Naive thymus-derived CD8-positive, alpha-beta T cell (primary cell): Measurements from ENCODE around the gene PIK3R1. TPM values are rescaled to one million over a fixed set of nuclear protein-coding genes. Genes with fewer than 3 reads are reported as not detected.

Source experiments
- ATAC-seq, 2 donors: fragments of 150-1000 bp; cut with Tn5 transposase in 1 of 2; sonication (Bioruptor Pico), chemical (Tn5 transposase) in 1 of 2; 1 replicate in 1 of 2; 2 replicates in 1 of 2; pipeline ENCODE4 v1.10.0; 2021; ENCODE audit warnings: mild to moderate bottlenecking in 2 of 2, moderate library complexity in 2 of 2
- POLR2A ChIA-PET: fragments of 350-600 bp; sonication (Branson Sonifier 250); formaldehyde crosslinking; loops from one replicate; lab custom pipeline; 2021; ENCODE audit warnings: antibody characterized with exemption; lab: Charles Lee
- DNase-seq, 10 donors: peaks; one replicate each; pipeline versions ENCODE4 v3.0.0 to v3.0.0-alpha.2; 2020 to 2022
- H3K27ac Mint-ChIP-seq, 10 donors: one replicate each; pipeline ENCODE4 v1.8.0; 2020 to 2022; ENCODE audit warnings: mild to moderate bottlenecking in 10 of 10, mixed read lengths in 10 of 10, moderate library complexity in 4 of 10, inconsistent platforms in 1 of 10
- H3K27me3 Mint-ChIP-seq, 5 donors: one replicate each; pipeline ENCODE4 v1.8.0; 2021 to 2022; ENCODE audit warnings: mixed read lengths in 5 of 5
- H3K36me3 Mint-ChIP-seq, 3 donors: one replicate each; pipeline ENCODE4 v1.8.0; 2020 to 2022; ENCODE audit warnings: mixed read lengths in 3 of 3, mild to moderate bottlenecking in 2 of 3, inconsistent platforms in 1 of 3
- H3K4me1 Mint-ChIP-seq, 4 donors: one replicate each; pipeline ENCODE4 v1.8.0; 2021 to 2022; ENCODE audit warnings: mixed read lengths in 4 of 4
- H3K4me3 Mint-ChIP-seq, 10 donors: one replicate each; pipeline ENCODE4 v1.8.0; 2020 to 2022; ENCODE audit warnings: mild to moderate bottlenecking in 10 of 10, mixed read lengths in 10 of 10, moderate library complexity in 6 of 10, inconsistent platforms in 1 of 10
- H3K9me3 Mint-ChIP-seq, 9 donors: one replicate each; pipeline ENCODE4 v1.8.0; 2020 to 2022; ENCODE audit warnings: mixed read lengths in 9 of 9, mild to moderate bottlenecking in 3 of 9, inconsistent platforms in 1 of 9, moderate library complexity in 1 of 9
- polyA plus RNA-seq, 3 donors: library from polyadenylated mRNA; unstranded; fragments of 300-500 nt; fragmentation: Illumina TruSeq; gene quantifications; one replicate each; pipeline ENCODE4 v1.2.3, GENCODE V29; 2021
- total RNA-seq, 8 experiments: library from RNA in 2 of 8; stranded (reverse) in 2 of 8; gene quantifications; one replicate each; pipeline ENCODE4 v1.2.3 and lab custom pipeline; 2021 to 2026

Gene PIK3R1
- total and polyA plus RNA-seq, 5 experiments from 2014 or later = 69.1 to 98.3 (median 91.4) TPM

- peak overlapping the region; percentile 78 to 96 (median 90) for H3K4me3 Mint-ChIP-seq
These were observed 64.4 kb downstream of the PIK3R1 start for GRCh38 chr5:68279984-68280383.

GRCh38 chr5:68282001-68282400 is 66.4 kb downstream of the PIK3R1 start:
- Mint-ChIP-seq H3K27ac (peak overlapping the region; percentile 90 to 97 (median 94)), H3K9me3 (no peaks in the 10 kb centered on the region), H3K36me3 (peaks cover 0 to 62% (median 37%) of the 10 kb centered on the region in 3 donors), H3K27me3 (no peaks in the 10 kb centered on the region), H3K4me1 (peaks cover 37 to 95% (median 87%) of the 10 kb centered on the region in 4 donors), H3K4me3 (peak overlapping the region; percentile 78 to 96 (median 90))
- ATAC-seq (no peak), DNase-seq (no peak)
- POLR2A ChIA-PET = interaction anchor here (3.0 kb wide), 1 partner anchor 66 kb away, joined by 11 read pairs; the partner anchor contains the start of gene PIK3R1

More at GRCh38 chr5:68279984-68280383, 64.4 kb downstream of the PIK3R1 start:
- peak overlapping the region; percentile 90 to 98 (median 95) for H3K27ac Mint-ChIP-seq
- peaks cover 0 to 68% (median 43%) of the 10 kb centered on the region in 3 donors for H3K36me3 Mint-ChIP-seq
- H3K4me1 Mint-ChIP-seq = peaks cover 37 to 93% (median 84%) of the 10 kb centered on the region in 4 donors
- no peaks in the 10 kb centered on the region for H3K9me3 Mint-ChIP-seq
- POLR2A ChIA-PET = interaction anchor here (0.5 to 2.0 kb wide), 8 partner anchors 8 to 1114 kb away, joined by 3 to 35 read pairs (median 4); partner anchors contain the start of gene PIK3R1
- peak; percentile 97 to 98 for ATAC-seq
- peak in 9 of 10 donors; percentile 26 to 83 (median 58) for DNase-seq
- no peaks in the 10 kb centered on the region for H3K27me3 Mint-ChIP-seq

- Mint-ChIP-seq H3K4me3 (peak overlapping the region; percentile 56 to 94 (median 85)), H3K4me1 (peaks cover 35 to 99% (median 89%) of the 10 kb centered on the region in 4 donors), H3K9me3 (no peaks in the 10 kb centered on the region), H3K27ac (peak overlapping the region; percentile 77 to 97 (median 94)), H3K36me3 (peaks cover 0 to 50% (median 30%) of the 10 kb centered on the region in 3 donors), H3K27me3 (no peaks in the 10 kb centered on the region)
- no peak for ATAC-seq
- no peak for DNase-seq
- POLR2A ChIA-PET = interaction anchor here (1.2 to 3.0 kb wide), 2 partner anchors 43 to 68 kb away, joined by 4 to 11 read pairs; partner anchors contain the start of gene PIK3R1
These were observed 68.2 kb downstream of the PIK3R1 start for GRCh38 chr5:68283766-68284165.

GRCh38 chr5:68285075-68285840 is 69.7 kb downstream of the PIK3R1 start:
- Mint-ChIP-seq H3K9me3 (no peaks in the 10 kb centered on the region), H3K36me3 (peaks cover 0 to 44% (median 26%) of the 10 kb centered on the region in 3 donors), H3K27me3 (no peaks in the 10 kb centered on the region), H3K27ac (peak overlapping the region; percentile 52 to 97 (median 92)), H3K4me3 (peak overlapping the region; percentile 57 to 93 (median 91)), H3K4me1 (peaks cover 33 to 99% (median 89%) of the 10 kb centered on the region in 4 donors)
- POLR2A ChIA-PET = interaction anchor here (1.8 to 3.0 kb wide), 2 partner anchors 69 to 70 kb away, joined by 4 to 11 read pairs; partner anchors contain the start of gene PIK3R1
- ATAC-seq (peak; percentile 14 to 24), DNase-seq (no peak)

GRCh38 chr5:68285851-68286611 is 70.5 kb downstream of the PIK3R1 start:
- H3K4me1 Mint-ChIP-seq = peaks cover 37 to 99% (median 90%) of the 10 kb centered on the region in 4 donors
- DNase-seq = peak in 5 of 10 donors; percentile 9 to 66 (median 63)
- H3K36me3 Mint-ChIP-seq = peaks cover 0 to 45% (median 21%) of the 10 kb centered on the region in 3 donors

GRCh38 chr5:68286612-68286912 is 71.0 kb downstream of the PIK3R1 start:
- peak overlapping the region in 9 of 10 donors; percentile 52 to 97 (median 91) for H3K27ac Mint-ChIP-seq
- ATAC-seq = no peak
- H3K36me3 Mint-ChIP-seq = peaks cover 0 to 47% (median 20%) of the 10 kb centered on the region in 3 donors
- H3K4me3 Mint-ChIP-seq = peak overlapping the region; percentile 57 to 93 (median 91)
- POLR2A ChIA-PET = interaction anchor here (0.5 to 1.8 kb wide), 3 partner anchors 16 to 791 kb away, joined by 4 to 9 read pairs (median 4); partner anchors contain the start of gene PIK3R1
- no peaks in the 10 kb centered on the region for H3K27me3 Mint-ChIP-seq
- H3K9me3 Mint-ChIP-seq = no peaks in the 10 kb centered on the region
- no peak for DNase-seq
- peaks cover 38 to 99% (median 94%) of the 10 kb centered on the region in 4 donors for H3K4me1 Mint-ChIP-seq

More at GRCh38 chr5:68285851-68286611, 70.5 kb downstream of the PIK3R1 start:
- no peaks in the 10 kb centered on the region for H3K9me3 Mint-ChIP-seq
- no peak for ATAC-seq
- H3K4me3 Mint-ChIP-seq = peak overlapping the region; percentile 57 to 93 (median 91)
- peak overlapping the region; percentile 52 to 97 (median 90) for H3K27ac Mint-ChIP-seq
- no peaks in the 10 kb centered on the region for H3K27me3 Mint-ChIP-seq
- POLR2A ChIA-PET = interaction anchor here (0.5 to 1.8 kb wide), 2 partner anchors 14 to 70 kb away, joined by 4 to 6 read pairs; partner anchors contain the start of gene PIK3R1

- H3K36me3 Mint-ChIP-seq = peaks cover 4 to 49% (median 13%) of the 10 kb centered on the region in 3 donors
- H3K4me3 Mint-ChIP-seq = peak overlapping the region; percentile 78 to 95 (median 92)
- ATAC-seq (no peak), DNase-seq (no peak)
- H3K27me3 Mint-ChIP-seq = no peaks in the 10 kb centered on the region
- H3K9me3 Mint-ChIP-seq = no peaks in the 10 kb centered on the region
- H3K27ac Mint-ChIP-seq = peak overlapping the region; percentile 91 to 97 (median 94)
- peaks cover 32 to 95% (median 93%) of the 10 kb centered on the region in 4 donors for H3K4me1 Mint-ChIP-seq
- POLR2A ChIA-PET = interaction anchor here (0.9 to 1.6 kb wide), 4 partner anchors 14 to 793 kb away, joined by 3 to 15 read pairs (median 6); partner anchors contain the start of gene PIK3R1
These were observed 72.0 kb downstream of the PIK3R1 start for GRCh38 chr5:68287631-68287975.

- Mint-ChIP-seq H3K36me3 (peaks cover 5 to 47% (median 9%) of the 10 kb centered on the region in 3 donors), H3K4me1 (peaks cover 28 to 91% (median 88%) of the 10 kb centered on the region in 4 donors), H3K4me3 (peak overlapping the region; percentile 78 to 95 (median 92)), H3K27me3 (no peaks in the 10 kb centered on the region), H3K27ac (peak overlapping the region; percentile 91 to 97 (median 94)), H3K9me3 (no peaks in the 10 kb centered on the region)
- peak; percentile 80 for ATAC-seq
- peak; percentile 4 to 69 (median 40) for DNase-seq
- POLR2A ChIA-PET = interaction anchor here (0.6 to 1.6 kb wide), 4 partner anchors 8 to 72 kb away, joined by 3 to 15 read pairs (median 6); partner anchors contain the start of gene PIK3R1
These were observed 72.6 kb downstream of the PIK3R1 start for GRCh38 chr5:68287976-68288706.

GRCh38 chr5:68288707-68289134 is 73.2 kb downstream of the PIK3R1 start:
- peaks cover 5 to 48% (median 11%) of the 10 kb centered on the region in 3 donors for H3K36me3 Mint-ChIP-seq
- ATAC-seq (peak; percentile 23 to 27), DNase-seq (no peak)
- POLR2A ChIA-PET = interaction anchor here (0.6 to 1.6 kb wide), 4 partner anchors 9 to 73 kb away, joined by 3 to 15 read pairs (median 6); partner anchors contain the start of gene PIK3R1
- H3K4me3 Mint-ChIP-seq = peak overlapping the region; percentile 78 to 95 (median 92)
- peak overlapping the region; percentile 82 to 96 (median 92) for H3K27ac Mint-ChIP-seq
- no peaks in the 10 kb centered on the region for H3K27me3 Mint-ChIP-seq
- no peaks in the 10 kb centered on the region for H3K9me3 Mint-ChIP-seq
- peaks cover 26 to 85% (median 82%) of the 10 kb centered on the region in 4 donors for H3K4me1 Mint-ChIP-seq

- no peaks in the 10 kb centered on the region for H3K9me3 Mint-ChIP-seq
- peak overlapping the region; percentile 26 to 93 (median 91) for H3K4me3 Mint-ChIP-seq
- no peak for DNase-seq
- peaks cover 24 to 78% (median 75%) of the 10 kb centered on the region in 4 donors for H3K4me1 Mint-ChIP-seq
- peaks cover 5 to 50% (median 15%) of the 10 kb centered on the region in 3 donors for H3K36me3 Mint-ChIP-seq
- POLR2A ChIA-PET = no interaction called here
- H3K27me3 Mint-ChIP-seq = no peaks in the 10 kb centered on the region
- ATAC-seq = no peak
- H3K27ac Mint-ChIP-seq = peak overlapping the region; percentile 24 to 96 (median 92)
These were observed 73.9 kb downstream of the PIK3R1 start for GRCh38 chr5:68289498-68289897.

GRCh38 chr5:68290260-68290674 is 74.7 kb downstream of the PIK3R1 start:
- no peak for ATAC-seq
- H3K27ac Mint-ChIP-seq = peak overlapping the region in 7 of 10 donors; percentile 3 to 94 (median 43)
- H3K9me3 Mint-ChIP-seq = no peaks in the 10 kb centered on the region
- peaks cover 9 to 52% (median 20%) of the 10 kb centered on the region in 3 donors for H3K36me3 Mint-ChIP-seq
- POLR2A ChIA-PET = no interaction called here
- H3K4me1 Mint-ChIP-seq = peaks cover 22 to 72% (median 70%) of the 10 kb centered on the region in 4 donors
- no peaks in the 10 kb centered on the region for H3K27me3 Mint-ChIP-seq
- peak overlapping the region in 2 of 10 donors; percentile 46 to 92 for H3K4me3 Mint-ChIP-seq
- DNase-seq = no peak
